A549 (cell line): ENCODE data around the gene APLP2.

ENCODE experiments used
- CEBPB ChIP-seq, 2 experiments: fragments of >200 bp in 1 of 2; sonication (Bioruptor Twin) in 1 of 2; formaldehyde crosslinking in 1 of 2; IDR thresholded peaks; 2 replicates each; pipeline ENCODE4 v1.6.1; 2012 to 2016
- CTCF ChIP-seq: fragments of >200 bp; sonication (Bioruptor Twin); formaldehyde crosslinking; IDR thresholded peaks from 3 replicates; pipeline ENCODE4 v1.5.1; 2016
- ELK1 ChIP-seq: fragments of 150-350 bp; IDR thresholded peaks from 2 replicates; pipeline ENCODE4 v1.6.1; 2014; ENCODE audit warnings: low read depth, mild to moderate bottlenecking, low read length
- HDAC2 ChIP-seq: fragments of 200-600 bp; sonication (generic); IDR thresholded peaks from 2 replicates; pipeline ENCODE4 v1.6.1; 2016
- MAFK ChIP-seq: fragments of 450-650 bp; IDR thresholded peaks from 2 replicates; pipeline ENCODE4 v1.6.1; 2014; ENCODE audit not compliant: partially characterized antibody
- PBX3 ChIP-seq: IDR thresholded peaks from 2 replicates; pipeline ENCODE4 v1.6.1; 2012
- POLR2A ChIP-seq: IDR thresholded peaks from 2 replicates; pipeline ENCODE4 v1.6.1; 2012; ENCODE audit warnings: mild to moderate bottlenecking, low read length
- SREBF2 ChIP-seq: fragments of 450-650 bp; IDR thresholded peaks from 2 replicates; pipeline ENCODE4 v1.6.1; 2014; ENCODE audit warnings: mild to moderate bottlenecking, moderate library complexity
- USF2 ChIP-seq: fragments of 450-650 bp; IDR thresholded peaks from 2 replicates; pipeline ENCODE4 v1.6.1; 2014; ENCODE audit warnings: antibody characterized with exemption

- TF ChIP-seq CTCF (no peak), POLR2A (no peak), MAFK (no peak), USF2 (no peak), PBX3 (no peak), ELK1 (no peak), SREBF2 (no peak), HDAC2 (no peak), CEBPB (IDR thresholded peaks at IDR 0.05) (no peak)
Observed at GRCh38 chr11:130106381-130106780, 36.7 kb downstream of the APLP2 start.
